Stimulated activated CD8-positive, alpha-beta memory T cell treated with anti-CD3 and anti-CD28 coated beads, Interleukin-7, amount 100 ng/mL, for 1 hour (primary cell): ENCODE data around the gene MRPL1.
"Not testable (repeated sequence)": the region's sequence is repeated elsewhere in the genome, so short reads cannot be mapped to it uniquely, and the experiment has no call there.

Experiments used
- DNase-seq, 2 donors: peaks; one replicate each; pipeline ENCODE4 v3.0.0-alpha.2; 2020; ENCODE audit warnings: low read depth in 2 of 2

The MRPL1 gene

GRCh38 chr4:77982900-77983540, 120.4 kb downstream of the MRPL1 start:
- DNase-seq = not testable (repeated sequence)

GRCh38 chr4:77983612-77984311, 121.1 kb downstream of the MRPL1 start:
- not testable (repeated sequence) for DNase-seq

GRCh38 chr4:77989968-77990367, 127.3 kb downstream of the MRPL1 start:
- DNase-seq = no peak

GRCh38 chr4:77990456-77990855, 127.8 kb downstream of the MRPL1 start:
- DNase-seq = no peak

- no peak for DNase-seq
Measured at GRCh38 chr4:77990904-77991358, 128.3 kb downstream of the MRPL1 start.

- no peak for DNase-seq
Measured at GRCh38 chr4:77992581-77992980, 130.0 kb downstream of the MRPL1 start.

GRCh38 chr4:77994194-77994721, 131.6 kb downstream of the MRPL1 start:
- DNase-seq = no peak

GRCh38 chr4:77996076-77996475, 133.4 kb downstream of the MRPL1 start:
- DNase-seq = no peak

GRCh38 chr4:78001531-78001930, 138.9 kb downstream of the MRPL1 start:
- no peak for DNase-seq

- no peak for DNase-seq
Measured at GRCh38 chr4:78002260-78002659, 139.6 kb downstream of the MRPL1 start.
